Measurements from ENCODE around the gene TEPSIN.
"Not testable (repeated sequence)": the region's sequence is repeated elsewhere in the genome, so short reads cannot be mapped to it uniquely, and the experiment has no call there.

The TEPSIN gene

DNA sequence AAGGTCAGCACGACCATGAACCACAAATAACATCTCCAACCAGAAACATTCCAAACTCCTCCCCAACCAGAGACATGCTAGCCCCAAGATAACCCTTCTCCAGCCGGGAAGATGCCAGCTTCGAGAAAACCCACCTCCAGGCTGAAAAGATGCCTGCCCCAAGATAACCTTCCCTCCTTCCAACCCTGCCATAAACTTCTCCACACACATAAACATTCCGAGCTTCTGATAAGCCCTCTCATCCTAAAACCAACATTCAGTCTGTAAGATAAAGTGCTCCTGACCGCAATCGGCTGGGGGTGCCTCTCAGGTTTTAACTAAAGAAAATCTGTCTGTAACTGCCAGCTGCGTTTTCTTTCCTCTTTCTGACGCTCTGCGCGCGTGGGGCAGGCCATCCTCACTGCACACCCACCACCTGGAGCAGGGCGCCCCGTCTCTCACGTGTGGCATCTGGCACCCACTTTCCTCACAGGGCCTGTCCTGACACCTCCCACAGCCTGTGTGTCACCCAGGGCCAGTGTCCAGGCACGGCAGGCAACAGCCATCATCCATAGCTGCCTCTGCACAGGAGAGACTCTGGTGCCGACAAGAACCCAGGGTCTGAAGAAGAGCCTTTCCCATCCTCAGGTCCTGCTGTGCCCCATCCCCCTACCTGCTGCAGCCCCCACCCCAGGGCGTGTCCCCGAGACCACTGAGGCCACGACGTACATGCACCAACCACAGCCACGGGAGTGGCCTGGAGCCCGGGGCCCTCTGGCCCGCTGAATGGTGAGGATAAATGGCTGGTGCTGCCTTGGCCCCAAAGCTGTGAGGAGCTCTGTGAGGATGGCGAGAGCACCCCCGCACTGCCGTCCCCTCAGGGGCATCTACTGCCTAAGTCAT is 3.7 kb downstream of the TEPSIN start:
- FAIRE-seq = no peak

GRCh38 chr17:81234506-81234855 is 4.4 kb downstream of the TEPSIN start:
- no peak for FAIRE-seq

GRCh38 chr17:81233811-81234505 is 4.9 kb downstream of the TEPSIN start:
- FAIRE-seq = no peak

- no peak for FAIRE-seq
Observed at GRCh38 chr17:81233316-81233715, 5.5 kb downstream of the TEPSIN start.

DNA sequence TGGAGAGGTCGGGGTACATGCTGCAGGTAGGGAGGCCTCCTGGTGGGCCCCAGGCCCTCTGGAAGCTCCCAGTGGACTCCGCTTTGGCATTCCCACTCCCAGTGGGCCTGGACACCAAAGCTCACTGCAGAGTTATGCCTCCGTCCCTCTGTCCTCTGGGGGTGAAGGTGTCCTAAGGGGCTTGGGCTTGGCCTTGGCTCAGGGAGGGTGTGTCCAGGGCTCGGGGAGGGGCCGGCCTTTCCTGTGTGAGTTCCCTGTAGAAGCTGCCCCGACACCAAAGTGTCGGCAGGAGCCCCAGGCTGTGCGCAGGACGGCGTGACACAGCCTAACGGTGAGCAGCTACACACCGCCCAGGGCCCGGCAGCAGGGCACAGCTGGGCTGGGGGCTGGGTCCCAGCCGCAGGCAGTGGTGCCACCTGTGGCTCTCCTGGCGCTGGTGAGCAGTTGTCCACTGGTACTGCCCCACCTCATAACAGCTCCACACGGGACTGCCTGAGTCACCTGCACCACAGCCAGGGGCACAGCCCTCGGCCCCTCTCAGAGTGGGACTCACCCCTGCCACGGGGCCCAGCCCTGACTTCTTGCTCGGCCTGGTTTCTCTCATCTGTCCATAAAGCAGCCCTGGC is 6.1 kb downstream of the TEPSIN start:
- FAIRE-seq = no peak

- FAIRE-seq = no peak
Observed at GRCh38 chr17:81231766-81232581, 6.9 kb downstream of the TEPSIN start.

GRCh38 chr17:81231121-81231645 is 7.7 kb downstream of the TEPSIN start:
- FAIRE-seq = no peak

DNA sequence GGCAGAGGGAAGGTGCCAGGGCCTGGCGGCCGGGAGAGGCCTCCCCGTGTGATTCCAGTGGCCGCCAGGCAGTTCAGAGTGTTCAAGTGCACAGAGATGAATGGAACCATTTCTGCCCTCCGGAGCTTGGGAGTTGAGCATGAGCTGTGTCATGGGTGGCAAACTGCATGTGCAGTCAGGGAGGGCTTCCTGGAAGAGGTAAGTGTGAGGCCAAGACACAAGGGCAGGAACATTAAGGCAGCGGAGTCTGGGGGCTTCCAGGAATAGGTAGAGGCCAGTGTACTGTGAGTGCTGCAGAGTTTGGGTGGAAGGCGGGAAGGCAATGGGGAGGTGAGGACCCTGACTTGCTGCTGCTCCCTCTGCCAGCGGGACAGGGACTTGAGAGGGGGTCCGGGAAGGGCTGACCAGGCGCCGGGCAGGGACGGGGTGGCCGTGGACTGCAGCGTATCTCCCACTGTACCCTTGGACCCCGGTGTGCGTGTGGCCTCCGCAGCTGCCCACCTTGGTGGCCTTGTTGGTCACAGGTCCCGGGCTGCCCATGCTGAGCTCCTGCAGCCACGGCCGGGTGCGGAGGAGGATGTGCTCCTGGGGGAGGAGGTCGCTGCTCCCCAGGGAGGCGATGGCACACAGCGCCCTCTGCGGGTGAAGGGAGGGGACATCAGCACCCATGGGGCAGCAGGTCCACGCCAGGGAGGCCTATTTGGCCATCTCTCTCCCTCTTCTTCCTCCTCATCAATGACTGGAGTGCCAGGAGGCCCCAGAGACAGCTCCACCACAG is 8.6 kb downstream of the TEPSIN start:
- FAIRE-seq = no peak

- FAIRE-seq = no peak
Observed at GRCh38 chr17:81229666-81229920, 9.3 kb downstream of the TEPSIN start.

DNA sequence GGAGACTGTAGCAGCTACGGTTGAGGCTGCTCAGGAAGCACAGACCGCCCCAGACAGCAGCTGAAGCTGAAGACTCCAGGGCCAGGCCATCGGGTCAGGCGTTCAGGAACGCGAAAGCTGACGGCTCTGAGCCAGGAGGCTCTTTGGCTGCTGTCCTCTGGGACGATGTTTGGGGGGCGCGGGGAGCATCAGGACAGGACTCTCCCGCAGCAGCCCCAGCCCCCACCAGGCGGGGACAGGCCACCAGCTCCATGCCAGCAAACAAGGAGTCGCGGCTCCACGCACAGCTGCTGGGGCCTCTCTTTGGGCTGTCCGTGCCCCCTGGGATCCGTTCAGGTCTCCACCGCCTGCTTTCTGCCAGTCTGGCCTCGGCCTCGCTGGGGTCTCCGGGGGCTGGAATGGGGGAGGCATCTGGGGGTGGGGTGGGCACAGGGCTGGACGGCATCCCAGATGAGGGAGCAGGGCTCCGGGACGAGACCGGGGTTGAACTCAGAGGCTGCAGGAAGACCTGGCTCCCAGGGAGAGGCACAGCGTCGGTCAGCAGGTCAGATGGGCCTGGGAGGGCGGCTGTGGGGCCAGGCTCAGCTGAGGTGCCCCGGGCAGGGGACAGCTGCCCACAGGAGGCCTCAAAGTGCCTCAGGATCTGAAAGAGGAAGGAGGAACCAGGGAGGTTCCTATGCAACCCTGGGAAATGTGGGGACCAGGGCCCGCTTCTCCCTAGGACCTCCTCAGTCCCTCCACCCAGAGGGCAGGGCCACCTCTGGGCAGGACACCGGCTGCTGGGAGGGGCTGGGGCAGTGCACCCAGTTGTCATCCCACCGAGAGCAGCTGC is 9.8 kb downstream of the TEPSIN start:
- FAIRE-seq = no peak

- FAIRE-seq = no peak
Observed at GRCh38 chr17:81228420-81228819, 10.4 kb downstream of the TEPSIN start.

GRCh38 chr17:81227630-81228029 is 11.2 kb downstream of the TEPSIN start:
- FAIRE-seq = not testable (repeated sequence)

- FAIRE-seq = no peak
Observed at GRCh38 chr17:81223762-81224130, 15.1 kb downstream of the TEPSIN start.

- no peak for FAIRE-seq
Observed at GRCh38 chr17:81222906-81223761, 15.7 kb downstream of the TEPSIN start, which contains the start of gene CEP131. CEP131 (minus strand) TSS chr17:81222965; CDS start chr17:81220056, 2,909 bp downstream.

- no peak for FAIRE-seq
Observed at GRCh38 chr17:81222620-81222905, 16.3 kb downstream of the TEPSIN start.

DNA sequence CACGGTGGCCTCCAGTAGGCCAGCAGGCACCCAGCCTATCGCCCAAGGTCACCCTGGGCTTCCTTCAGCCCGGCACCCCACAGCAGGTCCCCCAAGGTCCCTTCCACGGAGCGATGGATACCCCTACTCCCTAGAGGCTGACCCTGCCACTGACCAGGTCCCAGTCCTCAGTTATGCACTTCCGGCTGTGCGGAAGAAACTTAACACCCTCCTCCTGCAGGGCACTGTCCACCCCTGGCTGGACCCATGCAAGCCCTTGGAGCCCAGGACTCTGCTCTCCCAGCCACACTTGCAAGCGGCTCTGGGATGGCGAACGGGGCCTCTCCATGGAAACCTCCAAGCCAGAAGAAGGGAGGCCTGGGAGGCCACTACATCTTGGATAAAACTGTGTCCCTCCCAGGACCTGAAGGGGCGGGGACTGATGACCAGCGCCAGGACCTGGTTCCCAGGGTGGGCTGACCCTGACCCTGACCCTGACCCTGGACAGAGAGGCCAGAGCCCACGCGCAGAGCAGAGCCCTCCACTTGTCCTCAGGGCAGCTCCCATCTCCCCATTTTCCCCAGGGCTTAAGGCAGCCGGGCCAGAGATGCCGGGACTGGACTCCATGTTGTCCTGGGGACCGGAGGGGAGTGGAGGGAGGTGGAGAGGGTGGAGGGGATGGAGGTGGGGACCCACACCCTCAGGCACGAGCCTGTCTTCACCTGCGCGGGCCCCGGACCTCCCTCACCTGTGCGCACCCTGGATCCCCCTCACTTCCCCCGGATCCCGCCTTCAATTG is 16.8 kb downstream of the TEPSIN start:
- no peak for FAIRE-seq

DNA sequence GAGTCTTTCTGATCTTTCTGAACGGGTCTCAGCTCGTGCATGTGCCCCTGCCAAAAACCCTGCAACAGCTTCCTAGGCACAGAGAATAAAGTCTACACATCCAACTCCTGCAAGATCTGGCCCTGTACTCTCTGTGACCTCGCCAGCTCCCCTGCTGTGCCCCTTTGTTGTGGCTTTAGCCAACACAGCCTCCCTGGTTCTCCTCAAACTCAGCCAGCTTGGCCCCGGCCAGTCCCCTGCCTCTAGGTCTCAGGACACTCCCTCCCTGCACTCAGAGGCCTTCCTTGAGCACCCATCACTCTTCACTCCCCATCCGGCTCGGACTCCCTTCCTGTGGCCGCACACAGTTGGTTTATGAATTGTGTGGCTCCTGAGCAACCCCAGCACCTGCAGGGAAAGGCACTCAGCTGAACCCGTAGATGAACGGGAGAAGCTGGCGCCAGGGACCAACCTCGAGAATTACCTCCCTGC is 17.4 kb downstream of the TEPSIN start:
- no peak for FAIRE-seq

- FAIRE-seq = no peak
Observed at GRCh38 chr17:81219476-81220180, 19.2 kb downstream of the TEPSIN start.

- FAIRE-seq = no peak
Observed at GRCh38 chr17:81218991-81219390, 19.9 kb downstream of the TEPSIN start.
